ENCODE data around the gene TMC1.

DNA sequence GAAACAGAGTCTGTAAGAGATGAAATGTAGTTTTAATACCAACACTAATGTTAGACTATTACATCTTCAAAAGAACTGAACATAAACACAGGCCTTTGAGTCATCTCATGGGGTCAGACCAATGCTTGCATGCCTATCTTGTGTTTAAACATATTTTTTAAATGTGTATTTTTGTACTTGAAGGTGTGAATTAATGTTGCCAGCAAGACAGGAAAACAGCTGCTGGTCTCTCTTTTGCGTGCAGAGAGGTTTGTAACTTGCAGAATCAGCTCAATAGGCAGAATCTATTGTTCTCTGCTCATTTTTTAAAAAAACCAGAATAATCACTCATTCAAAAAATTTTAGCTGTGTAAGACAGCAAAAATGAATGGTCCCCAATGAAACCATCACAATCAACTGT lies 251.3 kb downstream of the TMC1 start:
- TF ChIP-seq, protein P1, sequence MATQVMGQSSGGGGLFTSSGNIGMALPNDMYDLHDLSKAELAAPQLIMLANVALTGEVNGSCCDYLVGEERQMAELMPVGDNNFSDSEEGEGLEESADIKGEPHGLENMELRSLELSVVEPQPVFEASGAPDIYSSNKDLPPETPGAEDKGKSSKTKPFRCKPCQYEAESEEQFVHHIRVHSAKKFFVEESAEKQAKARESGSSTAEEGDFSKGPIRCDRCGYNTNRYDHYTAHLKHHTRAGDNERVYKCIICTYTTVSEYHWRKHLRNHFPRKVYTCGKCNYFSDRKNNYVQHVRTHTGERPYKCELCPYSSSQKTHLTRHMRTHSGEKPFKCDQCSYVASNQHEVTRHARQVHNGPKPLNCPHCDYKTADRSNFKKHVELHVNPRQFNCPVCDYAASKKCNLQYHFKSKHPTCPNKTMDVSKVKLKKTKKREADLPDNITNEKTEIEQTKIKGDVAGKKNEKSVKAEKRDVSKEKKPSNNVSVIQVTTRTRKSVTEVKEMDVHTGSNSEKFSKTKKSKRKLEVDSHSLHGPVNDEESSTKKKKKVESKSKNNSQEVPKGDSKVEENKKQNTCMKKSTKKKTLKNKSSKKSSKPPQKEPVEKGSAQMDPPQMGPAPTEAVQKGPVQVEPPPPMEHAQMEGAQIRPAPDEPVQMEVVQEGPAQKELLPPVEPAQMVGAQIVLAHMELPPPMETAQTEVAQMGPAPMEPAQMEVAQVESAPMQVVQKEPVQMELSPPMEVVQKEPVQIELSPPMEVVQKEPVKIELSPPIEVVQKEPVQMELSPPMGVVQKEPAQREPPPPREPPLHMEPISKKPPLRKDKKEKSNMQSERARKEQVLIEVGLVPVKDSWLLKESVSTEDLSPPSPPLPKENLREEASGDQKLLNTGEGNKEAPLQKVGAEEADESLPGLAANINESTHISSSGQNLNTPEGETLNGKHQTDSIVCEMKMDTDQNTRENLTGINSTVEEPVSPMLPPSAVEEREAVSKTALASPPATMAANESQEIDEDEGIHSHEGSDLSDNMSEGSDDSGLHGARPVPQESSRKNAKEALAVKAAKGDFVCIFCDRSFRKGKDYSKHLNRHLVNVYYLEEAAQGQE (IDR thresholded peaks at IDR 0.05; ENCODE audit: low read depth), result no peak
- TF ChIP-seq CREB1 (IDR thresholded peaks at IDR 0.05; ENCODE audit: low read depth) (no peak), RAD21 (IDR thresholded peaks at IDR 0.05; ENCODE audit: low read depth) (no peak), EP300 (IDR thresholded peaks at IDR 0.05; ENCODE audit: borderline replicate concordance) (no peak), TAF1 (IDR thresholded peaks at IDR 0.05; ENCODE audit: low read depth) (no peak), CEBPB (IDR thresholded peaks at IDR 0.05) (no peak), YY1 (IDR thresholded peaks at IDR 0.05; ENCODE audit: low read depth) (no peak)

Data from Ishikawa (cell line).